Measurements from ENCODE around the gene ERBB4. TPM values are rescaled to one million over a fixed set of nuclear protein-coding genes. Genes with fewer than 3 reads are reported as not detected.

ERBB4 gene
- total RNA-seq, 4 donors from 2014 or later: 0.09 to 0.67 TPM; not detected in 2

- DNase-seq: no peak
- H3K27me3 ChIP-seq: no peaks in the 10 kb centered on the region
- H3K4me1 ChIP-seq: no peaks in the 10 kb centered on the region
- no peak for TF ChIP-seq CTCF (IDR thresholded peaks at IDR 0.05)
- TF ChIP-seq POLR2A (IDR thresholded peaks at IDR 0.05): no peak
- no peaks in the 10 kb centered on the region for H3K9me3 ChIP-seq
- H3K36me3 ChIP-seq: no peaks in the 10 kb centered on the region
- H3K4me3 ChIP-seq: no peak overlapping the region
- H3K27ac ChIP-seq: no peak overlapping the region
These were observed 726.0 kb downstream of the ERBB4 start for GRCh38 chr2:211812587-211812986.

GRCh38 chr2:211802666-211803065 lies 735.9 kb downstream of the ERBB4 start:
- Histone ChIP-seq H3K9me3 (no peaks in the 10 kb centered on the region), H3K27ac (no peak overlapping the region), H3K27me3 (no peaks in the 10 kb centered on the region), H3K36me3 (peaks cover 0 to under 1% (median 0%) of the 10 kb centered on the region in 3 donors), H3K4me1 (no peaks in the 10 kb centered on the region), H3K4me3 (no peak overlapping the region)
- TF ChIP-seq POLR2A (IDR thresholded peaks at IDR 0.05): no peak
- DNase-seq: no peak

- Histone ChIP-seq H3K27ac (no peak overlapping the region), H3K27me3 (no peaks in the 10 kb centered on the region), H3K4me3 (no peak overlapping the region), H3K9me3 (no peaks in the 10 kb centered on the region), H3K36me3 (peaks cover 0 to 3% (median 0%) of the 10 kb centered on the region in 3 donors), H3K4me1 (no peaks in the 10 kb centered on the region)
- TF ChIP-seq CTCF (IDR thresholded peaks at IDR 0.05) (no peak), POLR2A (IDR thresholded peaks at IDR 0.05) (no peak)
- DNase-seq: no peak
These were observed 738.6 kb downstream of the ERBB4 start for GRCh38 chr2:211800001-211800400.

- H3K9me3 ChIP-seq: no peaks in the 10 kb centered on the region
- no peak for DNase-seq
- no peak overlapping the region for H3K27ac ChIP-seq
- H3K4me1 ChIP-seq: no peaks in the 10 kb centered on the region
- peaks cover 0 to 3% (median 0%) of the 10 kb centered on the region in 3 donors for H3K36me3 ChIP-seq
- no peaks in the 10 kb centered on the region for H3K27me3 ChIP-seq
- no peak for TF ChIP-seq CTCF (IDR thresholded peaks at IDR 0.05)
- no peak for TF ChIP-seq POLR2A (IDR thresholded peaks at IDR 0.05)
- no peak overlapping the region for H3K4me3 ChIP-seq
These were observed 739.7 kb downstream of the ERBB4 start for GRCh38 chr2:211798868-211799267.

GRCh38 chr2:211793690-211794089 lies 744.9 kb downstream of the ERBB4 start:
- TF ChIP-seq POLR2A (IDR thresholded peaks at IDR 0.05) (no peak), CTCF (IDR thresholded peaks at IDR 0.05) (no peak)
- H3K9me3 ChIP-seq: no peaks in the 10 kb centered on the region
- no peaks in the 10 kb centered on the region for H3K27me3 ChIP-seq
- H3K36me3 ChIP-seq: peaks cover 0 to 3% (median 0%) of the 10 kb centered on the region in 3 donors
- no peak overlapping the region for H3K27ac ChIP-seq
- DNase-seq: no peak
- H3K4me3 ChIP-seq: no peak overlapping the region
- no peaks in the 10 kb centered on the region for H3K4me1 ChIP-seq

- DNase-seq: no peak
- Histone ChIP-seq H3K4me3 (no peak overlapping the region), H3K9me3 (no peaks in the 10 kb centered on the region), H3K4me1 (no peaks in the 10 kb centered on the region), H3K36me3 (no peaks in the 10 kb centered on the region), H3K27me3 (no peaks in the 10 kb centered on the region), H3K27ac (no peak overlapping the region)
- TF ChIP-seq POLR2A (IDR thresholded peaks at IDR 0.05) (no peak), CTCF (IDR thresholded peaks at IDR 0.05) (no peak)
These were observed 748.6 kb downstream of the ERBB4 start for GRCh38 chr2:211789982-211790381.

All from Peyer's patch (tissue), 4 donors.